Measurements from ENCODE around the gene CLUH. TPM values are rescaled to one million over a fixed set of nuclear protein-coding genes. Genes with fewer than 3 reads are reported as not detected.
"Not testable (repeated sequence)": the region's sequence is repeated elsewhere in the genome, so short reads cannot be mapped to it uniquely, and the experiment has no call there.

CLUH gene
- total RNA-seq, 2 donors from 2014 or later = 68.5 to 137 TPM

DNA sequence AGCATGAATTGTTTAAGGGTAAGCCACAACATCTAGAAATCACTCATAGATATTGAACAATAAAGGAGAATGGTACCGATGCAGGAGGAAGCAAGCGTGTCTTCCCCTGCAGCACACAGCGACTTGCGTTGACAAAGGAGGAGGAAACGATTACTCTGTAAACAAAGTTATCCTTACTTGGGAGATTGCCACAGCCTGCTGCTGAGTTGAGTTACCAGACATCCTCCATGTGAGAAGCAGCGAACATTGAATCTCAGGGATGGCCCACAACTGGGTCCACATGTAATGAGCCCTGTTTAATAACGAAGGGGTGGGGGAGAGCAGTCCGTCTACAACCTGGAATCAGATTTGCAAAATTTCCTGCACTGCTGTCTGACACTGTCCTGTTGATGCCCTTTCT, 27.7 kb downstream of the CLUH start:
- WGBS = 24% methylated on average over 8 of the region's 8 CpGs
- TF ChIP-seq POLR2A (IDR thresholded peaks at IDR 0.05) (no peak), POLR2AphosphoS5 (IDR thresholded peaks at IDR 0.05) (peak; percentile 78)
- Histone ChIP-seq H3K27me3 (replicated peaks; ENCODE audit: insufficient read depth) (no peaks in the 10 kb centered on the region), H3K9me3 (no peaks in the 10 kb centered on the region), H3K4me1 (replicated peaks) (peaks cover 5% of the 10 kb centered on the region), H3K27ac (no peak overlapping the region), H3K4me3 (no peak overlapping the region), H3K36me3 (peaks cover 0 to 7% of the 10 kb centered on the region in 2 donors)
- peak; percentile 61 for DNase-seq (ENCODE audit: low spot score)
- intact Hi-C loops (cut with DNase I) = loop anchor here (5.0 to 10.0 kb wide), 2 partner anchors 87 to 169 kb away; partner anchors contain the start of gene METTL16

DNA sequence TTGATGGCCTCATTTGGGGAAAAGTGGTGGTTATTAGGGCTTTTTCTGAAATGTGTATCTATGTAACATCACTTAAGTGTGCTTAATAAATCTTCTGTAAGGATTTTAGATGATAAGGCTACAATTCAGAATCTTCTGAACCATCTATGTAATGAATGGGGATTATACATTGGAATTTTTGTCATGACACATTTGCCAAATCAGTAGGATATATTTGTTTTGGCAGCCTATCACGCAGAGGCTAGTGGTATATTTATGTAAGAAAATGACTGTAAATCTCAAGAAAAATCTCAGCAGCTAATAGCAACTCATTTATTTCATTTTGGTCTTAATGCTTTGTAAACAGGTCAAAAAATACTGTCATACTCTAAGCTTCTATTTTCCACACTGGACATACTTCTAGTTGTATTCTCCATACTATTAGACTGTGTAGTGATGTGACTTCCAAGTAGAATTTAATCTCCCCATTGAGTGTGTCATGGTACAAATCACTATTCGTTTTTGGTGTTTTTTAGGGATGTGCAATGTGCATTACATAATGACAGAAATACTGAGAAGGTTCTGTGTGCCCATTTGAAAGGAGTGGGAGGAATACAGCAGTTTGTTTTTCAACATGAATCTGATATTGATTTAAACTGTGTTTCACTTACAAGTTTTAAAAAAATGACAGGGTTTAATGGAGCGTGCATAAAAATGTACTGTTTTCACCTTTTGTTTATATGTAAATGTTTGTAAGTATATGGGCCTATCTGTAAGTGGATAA, 29.2 kb downstream of the CLUH start:
- H3K27ac ChIP-seq = no peak overlapping the region
- 62% methylated on average over 3 of the region's 3 CpGs for WGBS
- no peaks in the 10 kb centered on the region for H3K27me3 ChIP-seq (replicated peaks; ENCODE audit: insufficient read depth)
- no peak overlapping the region for H3K4me3 ChIP-seq
- TF ChIP-seq POLR2AphosphoS5 (IDR thresholded peaks at IDR 0.05) (no peak), POLR2A (IDR thresholded peaks at IDR 0.05) (no peak)
- TF ChIP-seq, protein P1, sequence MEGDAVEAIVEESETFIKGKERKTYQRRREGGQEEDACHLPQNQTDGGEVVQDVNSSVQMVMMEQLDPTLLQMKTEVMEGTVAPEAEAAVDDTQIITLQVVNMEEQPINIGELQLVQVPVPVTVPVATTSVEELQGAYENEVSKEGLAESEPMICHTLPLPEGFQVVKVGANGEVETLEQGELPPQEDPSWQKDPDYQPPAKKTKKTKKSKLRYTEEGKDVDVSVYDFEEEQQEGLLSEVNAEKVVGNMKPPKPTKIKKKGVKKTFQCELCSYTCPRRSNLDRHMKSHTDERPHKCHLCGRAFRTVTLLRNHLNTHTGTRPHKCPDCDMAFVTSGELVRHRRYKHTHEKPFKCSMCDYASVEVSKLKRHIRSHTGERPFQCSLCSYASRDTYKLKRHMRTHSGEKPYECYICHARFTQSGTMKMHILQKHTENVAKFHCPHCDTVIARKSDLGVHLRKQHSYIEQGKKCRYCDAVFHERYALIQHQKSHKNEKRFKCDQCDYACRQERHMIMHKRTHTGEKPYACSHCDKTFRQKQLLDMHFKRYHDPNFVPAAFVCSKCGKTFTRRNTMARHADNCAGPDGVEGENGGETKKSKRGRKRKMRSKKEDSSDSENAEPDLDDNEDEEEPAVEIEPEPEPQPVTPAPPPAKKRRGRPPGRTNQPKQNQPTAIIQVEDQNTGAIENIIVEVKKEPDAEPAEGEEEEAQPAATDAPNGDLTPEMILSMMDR (IDR thresholded peaks at IDR 0.05) = no peak
- DNase-seq (ENCODE audit: low spot score) = no peak
- intact Hi-C loops (cut with DNase I) = loop anchor here (5.0 to 10.0 kb wide), 2 partner anchors 85 to 168 kb away; partner anchors contain the start of gene METTL16
- no peaks in the 10 kb centered on the region for H3K9me3 ChIP-seq
- peaks cover 5% of the 10 kb centered on the region for H3K4me1 ChIP-seq (replicated peaks)
- H3K36me3 ChIP-seq = peaks cover 0 to 7% of the 10 kb centered on the region in 2 donors

DNA sequence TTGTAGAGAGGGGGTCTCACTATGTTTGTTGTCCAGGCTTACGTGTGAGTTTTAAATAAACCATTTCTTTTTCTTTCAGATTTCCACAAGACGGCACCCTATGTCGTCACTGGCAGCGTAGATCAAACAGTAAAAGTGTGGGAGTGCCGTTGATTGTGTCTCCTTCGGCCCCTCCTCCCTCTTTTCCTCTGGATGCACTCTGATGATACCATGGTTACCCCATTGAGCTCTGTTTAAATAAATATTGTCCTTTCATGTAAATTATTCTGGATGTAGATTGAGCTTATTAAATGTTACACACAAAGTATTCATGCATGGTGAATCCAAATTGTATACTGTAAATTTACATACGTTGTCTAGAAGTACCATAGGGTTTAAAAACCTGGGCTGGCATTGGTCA, 29.9 kb downstream of the CLUH start:
- DNase-seq (ENCODE audit: low spot score) = no peak
- no peak overlapping the region for H3K27ac ChIP-seq
- WGBS = 71% methylated on average over 7 of the region's 7 CpGs
- peaks cover 0 to 7% of the 10 kb centered on the region in 2 donors for H3K36me3 ChIP-seq
- no peak overlapping the region for H3K4me3 ChIP-seq
- H3K27me3 ChIP-seq (replicated peaks; ENCODE audit: insufficient read depth) = no peaks in the 10 kb centered on the region
- TF ChIP-seq POLR2AphosphoS5 (IDR thresholded peaks at IDR 0.05) (no peak), POLR2A (IDR thresholded peaks at IDR 0.05) (no peak)
- TF ChIP-seq, protein P1 (IDR thresholded peaks at IDR 0.05) = no peak
- peaks cover 5% of the 10 kb centered on the region for H3K4me1 ChIP-seq (replicated peaks)
- intact Hi-C loops (cut with DNase I) = loop anchor here (5.0 to 10.0 kb wide), 2 partner anchors 84 to 167 kb away; partner anchors contain the start of gene METTL16
- no peaks in the 10 kb centered on the region for H3K9me3 ChIP-seq

DNA sequence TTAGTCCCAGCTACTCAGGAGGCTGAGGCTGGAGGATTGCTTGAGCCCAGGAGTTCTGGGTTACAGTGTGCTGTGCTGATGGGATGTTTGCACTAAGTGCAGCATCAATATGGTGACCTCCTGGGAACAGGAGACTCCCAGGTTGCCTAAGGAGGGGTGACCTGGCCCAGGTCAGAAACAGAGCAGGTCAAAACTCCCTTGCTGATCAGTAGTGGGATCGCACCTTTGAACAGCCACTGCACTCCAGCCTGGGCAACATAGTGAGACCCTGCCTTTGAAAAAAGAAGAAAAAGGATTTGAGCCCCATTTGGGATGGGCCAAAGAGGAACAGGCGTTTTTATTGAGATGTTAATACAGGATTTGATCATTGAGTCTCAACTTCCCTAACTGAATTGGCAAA, 30.6 kb downstream of the CLUH start:
- no peak for DNase-seq (ENCODE audit: low spot score)
- H3K36me3 ChIP-seq = peaks cover 0 to 7% of the 10 kb centered on the region in 2 donors
- no peaks in the 10 kb centered on the region for H3K27me3 ChIP-seq (replicated peaks; ENCODE audit: insufficient read depth)
- TF ChIP-seq POLR2AphosphoS5 (IDR thresholded peaks at IDR 0.05) (no peak), POLR2A (IDR thresholded peaks at IDR 0.05) (no peak)
- TF ChIP-seq, protein P1 (IDR thresholded peaks at IDR 0.05) = no peak
- H3K4me3 ChIP-seq = no peak overlapping the region
- intact Hi-C loops (cut with DNase I) = loop anchor here (5.0 to 10.0 kb wide), 2 partner anchors 84 to 166 kb away; partner anchors contain the start of gene METTL16
- H3K4me1 ChIP-seq (replicated peaks) = peaks cover 5% of the 10 kb centered on the region
- H3K27ac ChIP-seq = no peak overlapping the region
- 95% methylated on average over 2 of the region's 2 CpGs for WGBS
- H3K9me3 ChIP-seq = no peaks in the 10 kb centered on the region

DNA sequence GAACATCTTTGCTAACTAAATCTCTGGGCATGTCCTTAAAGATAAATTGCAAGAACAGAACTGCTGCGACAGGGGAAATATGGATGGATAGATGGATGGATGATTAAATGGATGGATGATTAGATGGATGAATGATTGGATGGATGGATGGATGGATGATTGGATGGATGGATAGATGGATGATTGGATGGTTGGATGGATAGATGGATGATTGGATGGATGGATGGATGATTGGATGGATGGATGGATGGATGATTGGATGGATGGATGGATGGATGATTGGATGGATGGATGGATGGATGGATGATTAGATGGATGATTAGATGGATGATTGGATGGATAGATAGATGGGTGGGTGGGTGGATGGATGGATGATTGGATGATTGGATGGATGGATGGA, 32.3 kb downstream of the CLUH start:
- H3K4me1 ChIP-seq (replicated peaks); H3K36me3 ChIP-seq; DNase-seq (ENCODE audit: low spot score); H3K9me3 ChIP-seq; intact Hi-C loops (cut with DNase I); H3K27me3 ChIP-seq (replicated peaks; ENCODE audit: insufficient read depth); H3K4me3 ChIP-seq; H3K27ac ChIP-seq: not testable (repeated sequence)
- 98% methylated on average over 1 of the region's 1 CpG for WGBS

DNA sequence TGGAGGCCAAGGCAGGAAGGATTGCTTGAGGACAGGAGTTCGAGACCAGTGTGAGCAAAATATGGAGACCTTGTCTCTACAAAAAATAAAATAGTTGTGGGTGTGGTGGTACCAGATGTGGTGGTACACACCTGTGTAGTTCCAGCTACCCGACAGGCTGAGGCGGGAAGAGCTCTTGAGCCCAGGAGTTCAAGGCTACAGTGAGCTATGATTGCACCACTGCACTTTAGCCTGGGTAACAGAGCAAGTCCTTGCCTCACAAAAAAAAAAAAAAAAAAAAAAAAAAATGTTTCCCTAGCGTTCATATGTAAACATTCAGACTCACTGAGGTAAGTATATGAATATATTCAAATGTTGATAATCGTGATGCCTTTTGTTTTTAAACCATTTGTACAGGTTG, 39.5 kb downstream of the CLUH start:
- no peaks in the 10 kb centered on the region for H3K36me3 ChIP-seq
- 89% methylated on average over 5 of the region's 5 CpGs for whole genome bisulfite sequencing

DNA sequence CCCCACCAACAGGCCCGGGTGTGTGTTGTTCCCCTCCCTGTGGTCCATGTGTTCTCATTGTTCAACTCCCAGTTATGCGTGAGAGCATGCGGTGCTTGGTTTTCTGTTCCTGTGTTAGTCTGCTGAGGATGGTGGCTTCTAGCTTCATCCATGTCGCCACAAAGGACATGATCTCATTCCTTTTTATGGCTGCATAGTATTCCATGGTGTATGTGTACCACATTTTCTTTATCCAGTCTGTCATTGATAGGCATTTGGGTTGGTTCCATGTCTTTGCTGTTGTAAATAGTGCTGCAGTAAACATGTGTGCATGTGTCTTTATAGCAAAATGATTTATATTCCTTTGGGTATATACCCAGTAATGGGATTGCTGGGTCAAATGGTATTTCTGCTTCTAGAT, 51.2 kb downstream of the CLUH start:
- H3K4me3 ChIP-seq; H3K27me3 ChIP-seq (replicated peaks; ENCODE audit: insufficient read depth); DNase-seq (ENCODE audit: low spot score); H3K27ac ChIP-seq; H3K9me3 ChIP-seq; intact Hi-C loops (cut with DNase I); H3K36me3 ChIP-seq; H3K4me1 ChIP-seq (replicated peaks): not testable (repeated sequence)
- 97% methylated on average over 4 of the region's 4 CpGs for WGBS

More for the DNA sequence above, 39.5 kb downstream of the CLUH start:
- TF ChIP-seq, protein P1 (IDR thresholded peaks at IDR 0.05) = no peak
- no peak for TF ChIP-seq POLR2AphosphoS5 (IDR thresholded peaks at IDR 0.05)
- no peak for TF ChIP-seq POLR2A (IDR thresholded peaks at IDR 0.05)
- H3K4me3 ChIP-seq = no peak overlapping the region
- no peak overlapping the region for H3K27ac ChIP-seq
- H3K9me3 ChIP-seq = no peaks in the 10 kb centered on the region
- intact Hi-C loops (cut with DNase I) = no loop called here
- H3K27me3 ChIP-seq (replicated peaks; ENCODE audit: insufficient read depth) = no peaks in the 10 kb centered on the region
- no peak for DNase-seq (ENCODE audit: low spot score)
- no peaks in the 10 kb centered on the region for H3K4me1 ChIP-seq (replicated peaks)

DNA sequence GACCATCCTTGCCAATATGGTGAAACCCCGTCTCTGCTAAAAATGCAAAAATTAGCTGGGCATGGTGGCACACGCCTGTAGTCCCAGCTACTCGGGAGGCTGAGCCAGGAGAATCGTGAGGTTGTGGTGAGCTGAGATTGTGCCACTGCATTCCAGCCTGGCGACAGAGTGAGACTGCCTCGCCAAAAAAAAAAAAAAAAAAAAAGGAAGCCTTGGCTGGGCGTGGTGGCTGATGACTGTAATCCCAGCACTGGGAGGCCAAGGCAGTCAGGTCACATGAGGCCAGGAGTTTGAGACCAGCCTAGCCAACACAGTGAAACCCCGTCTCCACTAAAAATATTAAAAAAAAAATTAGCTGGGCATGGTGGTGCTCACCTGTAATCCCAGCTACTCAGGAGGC, 52.2 kb downstream of the CLUH start:
- H3K36me3 ChIP-seq; H3K9me3 ChIP-seq; H3K27ac ChIP-seq; H3K27me3 ChIP-seq (replicated peaks; ENCODE audit: insufficient read depth); H3K4me1 ChIP-seq (replicated peaks); intact Hi-C loops (cut with DNase I); H3K4me3 ChIP-seq; DNase-seq (ENCODE audit: low spot score): not testable (repeated sequence)
- WGBS = 74% methylated on average over 8 of the region's 8 CpGs

Data from prostate gland (tissue), 2 donors.